GM21576 (cell line): ENCODE data around the gene KDM5A.
"Not testable (repeated sequence)": the region's sequence is repeated elsewhere in the genome, so short reads cannot be mapped to it uniquely, and the experiment has no call there.

Source experiments
- ATAC-seq: cut with Tn5 transposase; IDR thresholded peaks from one replicate; pipeline ENCODE4 v1.9.1; 2021; ENCODE audit warnings: mild to moderate bottlenecking, moderate library complexity; ENCODE audit not compliant: unreplicated experiment

The KDM5A gene

DNA sequence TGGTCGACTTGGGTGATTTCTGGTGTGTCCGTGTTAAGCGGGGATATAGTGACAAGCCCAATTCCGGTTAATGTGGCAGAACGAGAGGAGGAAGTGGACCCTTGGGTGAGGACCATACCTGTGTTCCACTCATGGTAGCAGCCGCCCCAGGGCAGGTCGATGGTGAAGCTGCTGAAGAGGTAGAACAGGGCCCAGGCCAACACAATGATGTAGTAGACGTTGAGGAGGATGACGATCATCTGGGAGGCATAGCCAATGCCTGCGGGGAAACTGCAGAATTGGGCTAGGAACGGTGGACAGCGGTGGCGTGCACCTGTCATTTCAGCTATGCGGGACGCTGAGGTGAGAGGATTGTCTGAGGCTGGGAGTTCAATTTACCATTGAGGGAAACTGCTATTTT lies 146.6 kb downstream of the KDM5A start:
- ATAC-seq, result no peak

- no peak for ATAC-seq
Observed at GRCh38 chr12:241266-241665, 147.9 kb downstream of the KDM5A start.

GRCh38 chr12:240566-240965 lies 148.6 kb downstream of the KDM5A start:
- ATAC-seq, result no peak

DNA sequence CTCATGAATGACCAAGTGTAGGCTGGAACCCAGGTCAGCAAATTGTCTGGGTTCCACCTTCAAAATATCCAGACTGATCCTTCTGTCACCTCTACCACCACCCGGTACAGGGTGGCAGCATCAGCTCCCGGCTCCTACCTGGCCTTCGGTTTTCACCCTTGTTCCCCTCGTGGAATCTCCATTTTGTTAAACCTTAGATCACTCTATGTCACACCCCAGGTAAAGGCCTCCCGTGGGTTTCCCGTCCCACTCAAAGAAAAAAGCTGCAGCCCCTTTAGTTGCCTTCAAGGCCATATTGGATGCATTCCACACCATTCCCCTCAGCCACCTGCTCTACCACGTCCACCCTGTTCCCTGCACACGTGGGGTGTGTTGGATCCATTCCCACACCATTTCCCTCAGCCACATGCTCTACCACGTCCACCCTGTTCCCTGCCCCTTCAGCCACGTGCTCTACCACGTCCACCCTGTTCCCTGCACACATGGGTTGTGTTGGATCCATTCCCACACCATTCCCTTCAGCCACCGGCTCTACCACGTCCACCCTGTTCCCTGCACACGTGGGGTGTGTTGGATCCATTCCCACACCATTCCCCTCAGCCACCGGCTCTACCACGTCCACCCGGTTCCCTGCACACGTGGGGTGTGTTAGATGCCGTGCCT lies 150.3 kb downstream of the KDM5A start:
- ATAC-seq, result no peak

- ATAC-seq, result no peak
Observed at GRCh38 chr12:238116-238515, 151.0 kb downstream of the KDM5A start.

DNA sequence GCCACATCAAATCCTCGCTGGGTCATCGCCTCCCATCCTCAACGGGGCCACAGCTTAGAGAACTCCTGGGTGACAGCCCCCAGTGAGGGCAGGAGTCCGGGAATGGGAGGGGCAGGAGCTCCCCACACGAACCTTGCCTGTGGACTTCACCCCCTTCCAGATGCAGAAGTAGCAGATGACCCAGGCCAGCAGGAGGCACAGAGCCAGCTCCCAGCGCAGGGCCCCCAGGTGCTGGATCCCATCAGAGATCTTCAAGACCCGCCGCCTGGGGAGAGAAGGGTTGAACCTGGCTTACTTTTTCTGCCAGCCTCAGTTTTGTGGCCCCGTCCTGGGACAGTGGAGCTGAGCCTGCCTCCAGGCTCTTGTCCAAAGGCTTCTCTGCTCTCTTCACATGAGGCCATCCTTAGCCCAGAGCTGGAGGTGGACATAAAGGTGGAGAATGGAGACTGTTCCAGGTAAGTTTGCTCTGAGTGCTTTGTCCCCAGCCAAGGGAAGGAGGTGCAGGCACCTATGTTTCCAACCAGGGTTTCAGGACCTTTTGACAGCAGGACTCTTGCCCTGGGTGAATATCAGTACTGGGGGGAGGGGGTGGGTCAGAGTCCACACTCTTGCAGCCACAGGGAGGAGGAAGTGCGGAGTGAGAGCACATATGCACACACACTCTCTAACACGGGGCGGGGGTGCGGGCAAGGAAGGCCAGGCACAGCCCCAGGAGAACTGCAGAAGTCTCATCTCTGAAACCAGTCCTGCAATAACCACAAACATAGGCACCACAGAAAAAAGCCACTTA lies 151.9 kb downstream of the KDM5A start:
- ATAC-seq, result no peak

DNA sequence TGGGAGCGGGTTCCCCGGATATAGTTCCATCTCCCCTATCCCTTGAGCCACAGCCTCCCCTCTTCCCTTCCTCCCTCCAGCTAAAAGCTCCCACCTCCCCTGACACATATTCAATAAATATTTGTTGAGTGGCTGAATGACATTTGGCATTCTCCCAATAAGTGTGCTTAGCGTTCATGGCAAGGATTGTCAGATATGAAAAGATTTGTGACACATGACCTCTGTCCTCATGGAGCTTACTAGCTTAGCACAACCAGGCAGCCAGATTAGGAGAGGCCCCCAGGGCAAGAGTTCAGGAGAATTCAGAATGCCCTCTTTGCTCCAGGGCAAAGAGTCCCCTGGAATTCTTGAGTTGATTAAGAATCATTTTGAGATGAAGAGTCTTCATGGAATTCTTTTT lies 152.7 kb downstream of the KDM5A start:
- ATAC-seq, result no peak

DNA sequence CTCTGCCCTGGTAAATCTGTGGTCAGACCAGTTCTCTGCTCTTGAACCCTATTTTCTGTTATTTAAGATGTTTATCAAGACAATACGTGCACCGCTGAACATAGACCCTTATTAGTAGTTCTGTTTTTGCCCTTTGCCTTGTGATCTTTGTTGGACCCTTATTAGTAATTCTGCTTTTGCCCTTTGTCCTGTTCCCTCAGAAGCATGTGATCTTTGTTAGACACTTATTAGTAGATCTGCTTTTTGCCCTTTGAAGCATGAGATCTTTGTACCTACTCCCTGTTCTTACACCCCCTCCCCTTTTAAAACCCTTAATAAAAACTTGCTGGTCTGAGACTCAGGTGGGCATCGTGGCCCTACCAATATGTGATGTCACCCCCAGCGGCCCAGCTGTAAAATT lies 153.2 kb downstream of the KDM5A start:
- ATAC-seq, result not testable (repeated sequence)

DNA sequence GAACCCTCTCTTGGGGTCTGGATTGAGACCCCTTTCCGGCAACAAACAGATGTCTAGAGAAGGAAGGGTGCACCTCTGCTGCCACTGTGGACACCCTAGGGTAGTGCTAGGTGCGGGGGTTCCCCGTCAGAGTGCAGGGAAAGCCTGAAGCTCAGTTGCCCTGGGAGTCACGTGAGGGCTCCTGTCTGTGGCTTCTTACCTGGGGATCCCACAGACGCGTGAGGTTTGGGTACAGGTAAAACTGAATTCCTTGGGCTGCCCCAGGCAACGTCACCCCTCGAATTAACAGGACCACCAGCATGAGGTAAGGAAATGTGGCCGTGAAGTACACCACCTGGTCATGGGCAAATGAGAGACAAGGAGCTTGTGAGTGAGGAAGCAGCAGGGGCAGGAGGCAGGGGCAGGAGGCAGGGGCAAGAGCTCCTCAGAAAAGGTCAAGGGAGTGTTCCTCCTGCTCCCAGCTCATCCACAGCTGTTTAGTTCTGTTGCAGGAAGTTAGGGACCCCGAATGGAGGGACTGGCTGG lies 154.2 kb downstream of the KDM5A start:
- ATAC-seq, result no peak

GRCh38 chr12:234019-234418 lies 155.1 kb downstream of the KDM5A start:
- ATAC-seq, result no peak

GRCh38 chr12:233615-233968 lies 155.5 kb downstream of the KDM5A start:
- ATAC-seq, result no peak

GRCh38 chr12:232731-233614 lies 156.1 kb downstream of the KDM5A start:
- no peak for ATAC-seq

DNA sequence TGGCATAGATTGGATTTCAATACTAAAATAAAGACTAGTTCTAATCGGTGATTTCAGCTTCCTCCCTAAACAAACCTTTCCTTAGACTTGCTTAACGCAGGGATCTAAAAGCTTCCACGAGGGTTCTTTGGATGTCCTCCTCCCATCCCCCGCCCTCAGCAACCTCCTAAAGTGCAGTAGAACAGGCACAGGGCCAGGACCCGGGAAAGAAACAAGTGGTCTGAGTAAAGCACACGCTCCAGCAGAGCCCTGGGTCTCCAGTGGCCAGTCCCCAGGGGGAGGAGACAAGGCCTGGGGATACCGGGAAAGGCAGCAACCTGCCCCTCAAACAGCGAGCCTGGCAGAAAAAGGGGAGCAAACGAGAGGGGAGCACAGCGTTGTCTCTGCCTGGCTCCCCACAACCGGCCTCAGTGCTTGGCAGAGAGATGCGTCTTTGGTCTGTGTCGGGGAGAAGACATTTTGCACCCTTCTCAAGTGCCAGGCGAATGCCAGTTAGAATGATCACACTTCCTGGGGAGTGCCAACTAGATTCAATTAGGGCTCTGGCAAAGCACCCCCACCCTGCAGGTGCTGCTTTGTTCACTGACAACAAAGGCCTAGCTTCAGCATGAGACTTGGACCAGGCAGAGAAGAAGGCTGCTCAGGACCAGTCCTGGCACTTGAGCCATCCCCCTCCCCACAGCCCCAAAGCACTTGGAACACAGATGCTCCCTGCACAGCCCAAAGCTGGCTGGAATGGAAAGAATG lies 158.0 kb downstream of the KDM5A start:
- ATAC-seq, result no peak
